HG03354 (cell line): Measurements from ENCODE around the gene KCNJ13.

Source experiments
- ATAC-seq: cut with Tn5 transposase; IDR thresholded peaks from one replicate; pipeline ENCODE4 v1.9.1; 2021; ENCODE audit warnings: mild to moderate bottlenecking; ENCODE audit not compliant: unreplicated experiment, poor library complexity, severe bottlenecking

Gene KCNJ13

DNA sequence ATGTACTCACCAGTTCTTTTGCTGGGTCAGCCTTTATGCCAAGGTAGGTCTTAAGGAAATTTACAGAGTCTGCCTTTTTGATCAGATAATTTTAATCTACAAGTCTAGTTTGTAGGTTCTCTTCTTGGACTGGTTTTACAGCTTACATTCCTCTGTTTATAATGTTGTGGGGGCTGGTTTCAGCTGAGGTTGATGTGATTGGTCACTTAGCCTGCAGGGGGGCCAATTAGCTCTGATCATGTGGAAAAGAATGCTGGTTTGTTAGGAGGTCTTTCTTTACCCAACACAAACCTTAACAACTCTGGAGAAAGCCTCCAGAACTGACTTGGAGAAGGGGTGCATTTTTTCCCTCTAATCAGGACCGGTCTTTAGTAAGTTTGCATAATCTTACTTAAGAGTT is at the start of gene KCNJ13:
TSS of gene KCNJ13 (minus strand) at position 131 of the 400 bp plus-strand sequence. CDS start 5,203 bp downstream, outside the sequence.
- no peak for ATAC-seq

DNA sequence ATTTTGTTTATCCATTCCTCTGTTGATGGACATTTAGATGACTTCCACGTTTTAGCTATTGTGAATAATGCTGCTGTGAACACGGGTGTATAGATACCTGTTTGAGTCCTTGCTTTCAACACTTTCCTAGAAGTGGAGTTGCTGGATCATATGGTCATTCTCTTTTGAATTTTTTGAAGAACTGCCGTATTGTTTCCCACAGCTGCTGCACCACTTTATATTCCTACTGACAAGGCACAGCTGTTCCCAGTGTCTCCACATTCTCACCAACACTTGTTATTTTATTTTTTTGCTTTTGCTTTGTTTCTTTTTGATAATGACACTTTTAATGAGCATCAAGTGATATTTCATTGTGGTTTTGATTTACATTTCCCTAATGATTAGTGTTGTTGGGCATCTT is 41.4 kb upstream of the KCNJ13 start:
- ATAC-seq, result no peak

DNA sequence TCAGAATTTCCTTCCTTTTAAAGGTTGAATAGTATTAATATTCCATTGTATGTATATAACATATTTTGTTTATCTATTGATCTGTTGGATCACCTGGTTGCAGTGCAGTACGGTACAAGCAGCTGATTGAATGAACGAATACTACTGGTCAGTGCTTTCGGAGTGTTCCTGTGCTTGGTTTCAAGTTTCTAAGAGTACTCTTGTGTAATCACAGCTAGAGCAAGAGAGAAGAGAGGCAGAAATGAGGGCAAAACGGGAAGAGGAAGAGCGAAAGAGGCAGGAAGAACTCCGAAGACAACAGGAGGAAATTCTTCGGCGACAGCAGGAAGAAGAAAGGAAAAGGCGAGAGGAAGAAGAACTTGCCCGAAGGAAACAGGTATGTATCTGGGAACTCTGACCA is 40.3 kb upstream of the KCNJ13 start:
- no peak for ATAC-seq

DNA sequence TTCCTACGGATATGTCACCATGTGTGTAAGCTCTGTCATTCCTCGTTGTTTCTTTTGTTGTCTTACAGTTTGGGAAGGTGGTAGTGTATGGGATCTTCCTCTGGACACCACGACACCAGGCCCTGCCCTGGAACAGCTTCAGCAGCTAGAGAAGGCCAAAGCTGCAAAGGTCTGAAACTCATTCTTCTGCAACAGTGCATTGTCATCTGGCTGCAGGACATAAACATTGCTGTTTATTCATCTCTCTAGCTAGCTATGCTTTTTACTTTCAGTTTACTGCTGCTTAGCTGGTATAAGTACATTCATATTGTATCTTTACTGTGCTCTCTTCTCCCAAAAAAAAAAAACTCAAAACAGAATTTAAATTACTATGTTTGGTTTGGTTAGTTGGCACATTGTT is 39.2 kb upstream of the KCNJ13 start:
- no peak for ATAC-seq

DNA sequence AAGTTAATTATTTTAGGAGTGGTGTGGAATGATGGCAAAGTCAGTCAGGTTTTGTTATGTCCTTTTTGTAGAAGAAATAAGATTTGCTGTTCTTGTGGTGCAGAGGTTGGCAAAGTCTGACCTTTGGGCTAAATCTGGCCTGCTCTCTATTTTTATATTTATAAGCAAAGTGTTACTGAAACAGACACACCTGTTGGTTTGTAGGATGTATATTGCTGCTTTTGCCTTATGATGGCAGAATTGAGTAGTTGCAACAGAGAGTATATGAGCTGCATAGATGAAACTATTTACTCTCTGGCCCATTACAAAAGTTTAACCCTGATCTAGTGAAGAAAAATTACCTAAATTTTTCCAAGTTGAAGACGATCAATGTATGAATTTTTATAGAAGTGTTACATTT is 34.1 kb upstream of the KCNJ13 start:
- ATAC-seq, result no peak

DNA sequence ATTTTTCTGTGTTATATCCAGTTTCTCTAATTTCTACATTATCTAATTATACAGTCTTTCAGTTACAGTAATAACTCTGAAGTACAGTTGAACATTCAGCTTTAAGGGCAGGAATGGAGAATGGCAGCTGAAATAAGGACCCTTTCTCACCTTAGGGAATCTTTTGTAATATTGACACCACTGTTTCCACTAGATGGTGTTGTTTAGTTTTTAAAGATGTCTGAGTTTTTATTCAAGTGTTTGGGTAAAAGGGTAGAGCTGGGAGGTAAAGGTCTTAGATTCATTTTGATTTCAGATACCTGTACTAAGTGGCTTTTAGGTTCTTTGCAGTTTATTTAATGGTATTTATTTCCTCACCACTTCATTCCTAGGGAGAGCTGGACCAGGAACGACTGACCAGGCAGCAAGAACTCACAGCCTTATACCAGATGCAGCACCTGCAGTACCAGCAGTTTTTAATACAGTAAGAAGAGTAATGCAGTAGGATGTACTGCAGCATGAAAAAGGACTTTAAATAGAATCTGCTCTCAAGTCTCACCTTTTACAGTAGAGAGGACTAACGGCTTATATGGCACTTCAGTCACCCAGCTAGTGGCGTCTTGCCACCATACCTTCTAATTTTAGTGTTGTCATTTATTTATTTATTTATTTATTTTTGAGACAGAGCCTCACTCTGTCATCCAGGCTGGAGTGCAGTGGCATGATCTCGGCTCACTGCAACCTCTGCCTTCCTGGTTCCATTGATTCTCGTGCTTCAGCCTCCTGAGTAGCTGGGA is 33.2 kb upstream of the KCNJ13 start:
- no peak for ATAC-seq

DNA sequence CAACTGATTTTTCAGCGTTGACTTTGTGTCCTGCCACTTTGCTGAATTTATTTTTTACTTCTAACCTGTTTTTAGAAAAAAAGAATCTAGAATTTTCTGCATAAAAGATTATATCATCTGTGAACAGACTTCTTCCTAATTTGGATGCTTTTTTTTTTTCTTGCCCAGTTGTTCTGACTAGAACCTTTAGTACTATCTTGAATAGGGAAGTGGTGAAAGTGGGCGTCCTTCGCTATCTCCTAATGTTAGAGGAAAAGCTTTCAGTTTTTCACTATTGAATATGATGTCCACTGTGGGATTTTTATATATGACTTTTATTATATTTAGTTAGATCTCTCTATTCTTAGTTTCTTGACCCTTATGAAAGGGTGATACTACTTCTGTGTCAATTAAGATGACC is 25.7 kb upstream of the KCNJ13 start:
- ATAC-seq, result no peak

DNA sequence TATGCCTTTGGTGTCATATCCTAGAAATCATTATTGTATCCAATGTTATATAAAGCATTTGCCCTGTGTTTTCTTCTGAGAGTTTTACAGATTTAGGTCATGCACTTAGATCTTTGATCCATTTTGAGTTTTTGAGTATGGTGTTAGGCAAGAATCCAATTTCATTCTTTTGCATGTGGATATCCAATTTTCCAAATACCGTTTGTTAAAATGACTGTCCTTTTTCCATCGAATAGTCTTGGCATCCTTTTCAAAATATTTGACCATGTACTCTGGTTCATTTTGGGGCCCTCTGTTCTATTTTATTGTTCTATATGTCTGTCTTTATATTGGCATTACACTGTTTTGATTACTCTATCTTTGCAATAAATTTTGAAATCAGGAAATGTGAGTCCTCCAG is 23.8 kb upstream of the KCNJ13 start:
- ATAC-seq, result no peak

DNA sequence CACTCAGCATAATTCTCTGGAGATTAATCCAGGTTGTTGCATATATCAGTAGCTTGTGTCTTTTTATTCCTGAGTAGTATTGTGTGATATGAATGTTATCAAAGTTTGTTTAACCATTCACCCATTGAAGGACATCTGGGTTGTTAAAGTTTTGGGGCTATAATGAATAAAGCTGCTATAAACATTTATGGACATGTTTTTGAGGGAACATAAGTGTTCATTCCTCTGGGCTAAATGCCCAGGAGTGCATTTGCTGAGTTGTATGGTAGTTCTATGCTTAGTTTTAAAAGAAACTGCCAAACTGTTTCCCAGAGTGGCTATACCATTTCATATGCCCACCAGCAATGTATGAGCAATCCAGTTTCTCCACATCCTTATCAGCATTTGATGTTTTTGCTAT is 21.8 kb upstream of the KCNJ13 start:
- ATAC-seq, result no peak

DNA sequence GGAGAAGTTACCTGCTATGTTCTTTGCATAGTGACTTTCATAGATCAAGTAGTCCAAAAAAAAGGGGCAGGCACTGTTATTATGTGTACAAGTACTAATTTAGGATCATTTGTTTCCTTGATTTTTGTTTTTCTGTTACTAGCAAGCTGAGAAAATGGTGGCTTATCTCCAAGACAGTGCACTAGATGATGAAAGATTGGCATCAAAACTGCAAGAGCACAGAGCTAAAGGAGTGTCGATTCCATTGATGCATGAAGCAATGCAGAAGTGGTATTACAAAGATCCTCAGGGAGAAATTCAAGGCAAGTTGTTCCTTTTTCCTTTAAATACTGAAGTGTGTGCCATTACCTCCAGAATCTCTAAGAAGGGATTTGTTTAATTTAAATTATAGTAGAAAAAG is 19.6 kb upstream of the KCNJ13 start:
- ATAC-seq, result no peak

DNA sequence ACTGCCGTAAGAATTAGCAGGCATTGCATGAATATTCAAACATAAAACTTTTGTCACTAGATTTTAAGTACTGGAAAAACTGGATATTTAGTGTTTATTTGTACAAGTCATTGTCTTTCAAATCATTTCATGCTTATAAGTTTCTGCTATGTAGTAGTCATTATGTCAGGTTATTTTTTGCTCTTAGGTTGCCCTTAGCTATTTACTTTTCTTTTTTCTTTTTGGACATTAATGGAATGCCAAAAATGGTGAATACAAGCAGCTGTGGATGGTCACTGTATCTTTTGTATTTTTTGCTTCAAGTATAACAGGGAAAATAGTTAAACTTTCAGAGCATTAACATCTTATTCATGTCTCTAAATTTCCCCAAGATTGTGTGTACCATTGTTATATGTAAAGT is 18.6 kb upstream of the KCNJ13 start:
- ATAC-seq, result no peak

DNA sequence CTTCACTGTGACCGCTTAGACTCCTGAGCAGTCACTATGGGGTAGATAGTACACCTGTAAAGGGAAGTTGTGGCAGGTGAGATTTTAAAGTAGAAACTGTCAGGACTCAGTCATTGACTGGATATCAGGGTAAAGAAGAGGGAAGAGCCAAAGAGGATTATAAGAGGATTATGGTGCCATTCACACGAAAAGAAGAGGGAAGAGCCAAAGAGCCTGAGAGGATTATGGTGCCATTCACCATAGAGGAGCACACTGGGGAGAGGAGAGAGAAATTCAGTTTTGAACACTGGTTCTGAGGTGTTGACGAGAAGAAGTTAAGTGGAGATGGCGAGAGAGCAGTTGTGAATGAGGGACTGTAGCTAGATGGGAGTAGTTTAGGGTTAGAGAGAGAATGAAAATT is 16.9 kb upstream of the KCNJ13 start:
- ATAC-seq, result no peak

DNA sequence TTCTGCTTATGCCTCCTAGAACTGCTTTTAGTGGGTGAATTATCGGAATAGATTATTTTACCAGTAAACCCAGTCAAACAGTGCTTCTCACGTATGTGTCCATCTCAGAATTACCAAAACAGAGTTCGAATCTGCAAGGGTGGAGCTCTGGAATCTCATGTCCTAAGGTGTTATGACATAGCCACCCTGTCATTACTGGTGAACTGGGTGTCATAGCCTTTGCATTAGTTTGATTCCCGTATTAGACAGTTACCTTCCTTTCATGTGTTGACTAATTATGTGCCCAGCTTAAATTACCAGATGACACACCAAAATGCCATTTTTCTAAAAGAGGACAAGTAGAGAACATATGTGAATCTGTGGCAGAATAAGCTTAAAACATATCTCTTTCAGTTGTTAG is 15.2 kb upstream of the KCNJ13 start:
- no peak for ATAC-seq

DNA sequence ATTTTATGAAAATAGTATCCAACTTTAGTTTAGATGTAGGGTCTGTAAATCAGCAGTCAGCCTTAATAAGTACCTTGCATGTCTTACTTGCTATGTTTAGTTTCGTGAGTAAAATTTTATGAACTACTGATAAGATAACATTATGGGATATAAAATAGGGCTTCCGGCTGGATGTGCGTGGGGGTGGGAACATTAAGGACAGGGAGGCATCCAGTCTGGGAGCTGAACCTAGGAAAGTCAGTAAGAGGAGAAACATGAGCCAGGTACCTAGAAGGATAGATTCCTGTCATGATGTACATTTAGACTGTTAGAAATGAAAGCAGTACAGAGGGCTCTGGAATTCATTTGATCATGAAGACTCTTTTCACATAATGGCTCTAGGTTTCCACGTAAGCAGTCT is 12.7 kb upstream of the KCNJ13 start:
- no peak for ATAC-seq

DNA sequence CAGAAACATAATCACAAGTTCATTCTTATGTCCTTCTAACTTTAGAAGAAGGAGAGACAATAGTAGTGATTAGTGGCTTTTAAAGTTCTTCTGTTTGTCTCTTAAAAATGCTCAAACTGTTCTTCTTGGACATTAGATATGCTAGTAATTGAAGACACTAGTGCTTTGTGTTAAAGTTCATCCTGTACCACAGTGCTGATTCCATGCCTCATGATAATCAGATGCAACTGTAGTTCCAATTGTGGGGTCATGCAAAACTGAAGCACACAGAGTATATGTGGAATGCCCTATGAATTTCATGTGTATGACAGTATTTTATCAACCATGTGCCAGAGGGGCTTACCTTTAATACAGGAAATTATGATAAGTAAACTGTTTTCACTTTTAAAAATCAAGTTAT is 11.4 kb upstream of the KCNJ13 start:
- no peak for ATAC-seq

DNA sequence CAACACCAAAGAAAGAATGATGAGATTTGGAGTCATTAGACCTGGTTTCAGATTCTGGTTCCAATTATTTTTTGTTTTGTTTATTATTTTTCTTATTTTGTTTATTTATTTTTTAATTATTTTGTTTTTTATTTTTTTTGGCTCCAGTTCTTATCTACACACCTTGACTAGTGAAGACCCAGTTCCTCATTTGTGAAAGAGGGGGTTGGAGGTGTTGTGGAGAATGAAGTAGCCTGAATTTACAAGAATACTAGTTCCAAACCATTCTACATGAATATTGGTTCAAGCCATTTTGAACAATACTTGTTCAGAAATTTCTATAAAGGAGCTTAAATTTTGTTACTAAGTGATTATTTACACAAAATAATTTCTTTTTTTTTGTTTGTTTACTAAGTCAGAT is 6.9 kb upstream of the KCNJ13 start:
- no peak for ATAC-seq

DNA sequence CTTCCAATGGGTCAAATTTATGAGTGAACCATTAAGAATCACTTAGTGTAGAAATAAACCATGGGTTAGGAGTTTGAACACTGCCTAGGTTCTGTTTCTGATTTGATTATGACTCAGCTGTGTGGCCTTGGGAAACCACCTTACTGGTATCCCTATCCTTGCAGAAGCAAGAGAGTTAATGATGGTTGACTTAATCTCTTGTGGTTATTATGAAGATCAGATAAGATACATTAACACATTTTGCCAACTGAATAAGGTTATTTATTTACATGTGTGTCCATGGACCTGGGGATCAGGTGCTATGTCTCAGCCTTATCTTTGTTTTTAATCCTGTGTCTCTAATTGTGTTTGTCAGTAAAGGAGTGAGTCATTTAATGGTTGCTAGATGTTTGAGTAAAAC is 5.4 kb upstream of the KCNJ13 start:
- ATAC-seq, result peak; percentile 99

DNA sequence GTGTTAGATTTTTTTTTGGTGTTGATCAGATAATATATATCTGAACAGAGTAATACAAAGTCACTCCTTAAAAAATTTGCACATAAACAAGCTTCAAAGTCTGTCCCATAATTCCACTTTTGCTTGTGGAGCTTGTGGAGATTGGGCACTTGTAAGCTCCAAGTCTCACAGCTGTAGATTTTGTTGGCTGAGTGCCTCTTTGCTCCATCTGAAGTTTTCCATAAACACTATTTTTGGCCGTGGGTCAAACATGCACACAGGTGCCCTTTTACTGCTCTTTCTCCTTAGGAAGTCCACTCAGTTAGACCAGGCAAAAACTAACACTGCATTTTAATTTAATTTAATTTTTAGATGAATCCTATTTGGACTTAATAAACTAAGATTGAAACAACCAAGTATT is 3.6 kb upstream of the KCNJ13 start:
- ATAC-seq, result no peak

DNA sequence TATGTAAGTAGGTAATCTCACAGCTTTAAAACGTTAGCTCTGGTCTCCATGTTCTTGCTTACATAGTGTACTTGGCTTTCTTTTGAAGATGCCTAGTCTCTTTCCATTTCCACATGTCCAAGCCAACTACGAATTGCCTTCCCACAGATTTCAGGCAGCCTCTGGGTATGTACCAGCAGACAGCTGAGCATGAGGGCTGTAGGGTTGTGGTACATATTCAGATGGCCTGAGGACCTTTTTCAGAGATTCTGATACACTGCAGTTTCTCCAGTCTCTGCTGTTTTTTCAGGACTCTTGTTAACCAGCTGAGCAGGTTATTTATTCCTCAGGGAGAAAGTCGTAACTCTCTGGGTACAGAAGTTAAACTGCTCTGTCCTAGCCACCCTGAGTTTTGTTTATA is 3.1 kb upstream of the KCNJ13 start:
- ATAC-seq, result no peak

DNA sequence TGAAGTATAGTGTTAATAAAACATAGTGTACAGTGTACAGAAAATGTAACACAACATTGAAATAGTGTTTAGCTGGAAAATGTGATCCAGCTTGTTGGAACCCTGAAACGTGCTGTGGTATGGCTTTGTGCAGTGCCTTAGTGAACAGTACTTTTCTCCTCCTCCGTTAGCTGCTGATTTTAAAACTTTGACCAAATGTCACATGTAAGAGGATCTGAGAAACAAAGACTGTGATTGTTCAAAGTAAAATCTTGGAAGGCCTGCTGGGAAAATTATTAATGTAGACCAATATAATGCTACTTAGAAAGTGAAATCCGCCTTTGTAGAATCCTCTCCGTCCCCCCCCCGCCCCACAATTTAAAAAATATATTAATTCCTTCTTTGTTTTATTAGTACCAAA is 911 bp upstream of the KCNJ13 start:
- no peak for ATAC-seq

DNA sequence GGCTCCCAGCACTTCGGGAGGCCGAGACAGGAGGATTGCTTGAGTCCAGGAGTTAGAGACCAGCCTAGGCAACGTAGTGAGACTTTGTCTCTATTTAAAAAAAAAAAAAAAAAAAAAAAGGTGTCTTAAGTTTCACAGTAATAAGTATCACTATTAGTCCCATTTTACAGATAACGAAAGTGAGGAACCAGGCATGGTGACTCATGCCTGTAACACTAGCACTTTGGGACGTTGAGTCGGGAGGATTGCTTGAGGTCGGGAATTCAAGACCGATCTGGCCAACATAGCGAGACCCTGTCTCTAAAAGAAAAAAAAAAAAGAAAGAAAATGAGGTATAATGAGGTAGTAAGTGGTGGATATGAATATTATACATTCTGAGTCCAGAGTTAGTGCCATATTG is 2.5 kb downstream of the KCNJ13 start:
- peak; percentile 38 for ATAC-seq

DNA sequence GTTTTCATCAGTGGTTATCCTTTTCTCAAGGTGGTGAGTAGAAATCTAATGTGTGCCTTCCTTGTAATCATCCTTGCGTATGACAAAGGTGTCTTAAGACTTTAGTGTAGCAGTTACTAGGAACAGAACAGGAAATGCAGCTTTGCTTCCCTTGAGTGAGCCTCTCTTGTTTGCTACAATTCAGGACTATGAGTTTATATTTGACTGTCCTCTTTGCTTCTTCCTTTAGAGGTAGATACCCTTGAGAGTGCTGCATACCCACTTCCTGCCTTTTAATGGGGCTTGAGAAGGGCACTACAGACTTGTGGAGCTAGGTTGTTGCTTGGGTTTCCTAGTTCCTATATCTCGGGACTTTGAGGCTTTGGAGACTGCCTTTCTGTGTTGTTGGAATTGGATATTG is 3.8 kb downstream of the KCNJ13 start:
- ATAC-seq, result peak; percentile 81
